ENCODE data around the gene IL1RL1.

DNA sequence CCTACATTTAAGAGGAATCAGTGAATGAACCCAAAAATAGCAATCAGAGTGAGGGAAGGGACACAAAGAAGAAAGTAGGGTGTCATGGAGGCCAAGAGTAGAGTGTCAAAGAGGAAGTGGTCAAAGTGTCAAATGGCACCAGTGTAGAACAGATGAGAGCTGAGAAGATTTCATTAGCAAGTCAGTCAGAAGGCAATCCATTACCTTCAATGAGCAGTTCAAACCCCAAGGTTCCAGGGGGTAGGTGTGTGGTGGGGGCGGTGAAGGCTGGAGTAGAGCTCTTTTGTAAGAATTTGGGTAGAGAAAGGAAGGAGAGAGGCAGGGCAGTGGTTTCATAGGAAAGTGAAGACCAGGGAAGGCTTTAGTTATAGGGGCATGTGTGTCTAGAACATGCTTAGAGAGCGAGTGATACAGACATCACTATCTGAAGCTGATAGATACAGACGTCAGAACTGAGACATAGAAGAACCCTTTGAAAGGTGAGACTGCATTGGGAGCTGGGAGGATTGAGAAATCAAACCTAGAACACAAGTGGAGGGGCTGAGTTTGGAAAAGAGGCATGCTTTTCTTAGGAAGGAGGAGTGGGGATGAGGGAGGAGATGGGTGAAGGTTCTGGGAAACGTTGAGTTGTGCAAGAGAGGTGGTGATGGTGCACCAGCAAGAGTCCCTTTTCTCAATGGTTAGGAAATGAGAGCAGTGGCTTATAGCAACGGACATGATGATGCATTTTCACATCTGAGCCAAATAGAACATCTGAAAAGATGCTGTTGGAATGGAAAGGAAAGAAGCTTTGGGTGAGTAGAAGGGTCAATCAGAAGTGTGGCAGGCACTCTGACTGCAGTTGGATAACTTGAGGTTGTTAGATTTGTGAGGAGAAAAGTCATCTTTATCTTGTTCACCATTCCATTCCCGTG, 48.9 kb upstream of the IL1RL1 start:
- TF ChIP-seq, protein P1, sequence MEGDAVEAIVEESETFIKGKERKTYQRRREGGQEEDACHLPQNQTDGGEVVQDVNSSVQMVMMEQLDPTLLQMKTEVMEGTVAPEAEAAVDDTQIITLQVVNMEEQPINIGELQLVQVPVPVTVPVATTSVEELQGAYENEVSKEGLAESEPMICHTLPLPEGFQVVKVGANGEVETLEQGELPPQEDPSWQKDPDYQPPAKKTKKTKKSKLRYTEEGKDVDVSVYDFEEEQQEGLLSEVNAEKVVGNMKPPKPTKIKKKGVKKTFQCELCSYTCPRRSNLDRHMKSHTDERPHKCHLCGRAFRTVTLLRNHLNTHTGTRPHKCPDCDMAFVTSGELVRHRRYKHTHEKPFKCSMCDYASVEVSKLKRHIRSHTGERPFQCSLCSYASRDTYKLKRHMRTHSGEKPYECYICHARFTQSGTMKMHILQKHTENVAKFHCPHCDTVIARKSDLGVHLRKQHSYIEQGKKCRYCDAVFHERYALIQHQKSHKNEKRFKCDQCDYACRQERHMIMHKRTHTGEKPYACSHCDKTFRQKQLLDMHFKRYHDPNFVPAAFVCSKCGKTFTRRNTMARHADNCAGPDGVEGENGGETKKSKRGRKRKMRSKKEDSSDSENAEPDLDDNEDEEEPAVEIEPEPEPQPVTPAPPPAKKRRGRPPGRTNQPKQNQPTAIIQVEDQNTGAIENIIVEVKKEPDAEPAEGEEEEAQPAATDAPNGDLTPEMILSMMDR (IDR thresholded peaks at IDR 0.05), result no peak
- no peak for TF ChIP-seq POLR2A (IDR thresholded peaks at IDR 0.05)

All from esophagus squamous epithelium (tissue), 4 donors.